ENCODE results near the gene TADA2A.

The TADA2A gene

DNA sequence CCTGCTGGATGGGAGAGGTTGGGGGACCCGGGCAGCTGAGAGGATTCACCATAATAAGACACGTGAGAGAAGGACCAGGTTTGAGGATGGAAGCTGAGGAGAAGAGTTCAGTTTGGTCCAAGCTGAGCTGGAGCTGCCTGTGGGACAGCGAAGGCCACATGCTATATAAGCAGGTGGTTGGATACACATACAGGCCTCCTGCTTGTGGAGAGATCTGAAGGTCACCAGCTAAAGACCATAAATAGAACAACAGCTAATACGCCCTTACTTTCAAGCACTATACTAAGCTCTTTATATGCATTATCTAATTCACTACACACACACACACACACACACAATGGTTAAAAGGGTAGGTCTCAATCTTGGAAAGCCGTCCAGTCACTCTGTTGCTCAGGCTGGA, 115.1 kb downstream of the TADA2A start:
- no peak for DNase-seq (ENCODE audit: low read depth in 1 of 2, low spot score in 1 of 2)

GRCh38 chr17:37523715-37524219, 117.1 kb downstream of the TADA2A start:
- no peak for DNase-seq (ENCODE audit: low read depth in 1 of 2, low spot score in 1 of 2)

DNA sequence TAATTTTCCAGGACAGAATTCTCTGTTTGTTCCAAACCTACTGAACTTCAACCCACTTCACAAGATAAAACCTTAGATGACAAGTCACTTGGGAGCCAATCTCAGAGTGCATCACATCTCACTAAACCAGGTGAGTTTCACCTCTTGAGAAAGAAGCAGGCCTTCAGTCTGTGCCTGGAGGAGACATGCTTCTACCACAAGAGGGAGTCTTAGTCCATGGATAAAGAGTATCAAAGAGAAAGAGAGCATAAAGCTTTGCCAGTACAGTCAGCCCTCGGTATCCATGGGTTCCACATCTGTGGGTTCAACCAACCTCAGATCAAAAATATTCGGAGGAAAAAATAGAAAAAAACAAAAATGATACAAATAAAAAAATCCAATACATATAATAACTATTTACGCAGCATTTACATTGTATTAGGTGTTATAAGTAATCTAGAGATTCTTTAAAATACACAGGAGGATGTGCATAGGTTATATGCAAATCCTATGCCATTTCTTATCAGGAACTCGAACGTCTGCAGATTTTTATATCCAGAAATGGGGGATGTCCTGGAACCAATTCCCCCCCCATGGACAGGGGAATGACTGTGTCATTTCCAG, 120.7 kb downstream of the TADA2A start:
- DNase-seq (ENCODE audit: low read depth in 1 of 2, low spot score in 1 of 2), result peak in 1 of 2 donors; percentile 26

All from activated CD4-positive, alpha-beta T cell treated with anti-CD3 and anti-CD28 coated beads, Interleukin-2, amount 50 U/mL, for 24 hours (primary cell).